PC-9 (cell line): ENCODE results near the gene AIP. TPM values are rescaled to one million over a fixed set of nuclear protein-coding genes. Genes with fewer than 3 reads are reported as not detected.

ENCODE experiments used
- BruUV-seq: library from RNA; stranded (reverse); fragments of 400-500 nt; replicated peaks from 2 replicates; lab custom pipeline; 2021; lab: Mats Ljungman, UMichigan
- CTCF ChIA-PET: fragments of 300-600 bp; sonication (Branson Sonifier 250); formaldehyde crosslinking; loops from one replicate; lab custom pipeline; 2022; ENCODE audit warnings: antibody characterized with exemption; lab: Charles Lee
- POLR2A ChIA-PET: fragments of 300-600 bp; sonication (Branson Sonifier 250); formaldehyde crosslinking; loops from one replicate; lab custom pipeline; 2022; ENCODE audit warnings: antibody characterized with exemption; ENCODE audit not compliant: unreplicated experiment; lab: Charles Lee
- DNase-seq, 2 experiments: peaks; one replicate each; pipeline versions ENCODE4 v3.0.0 to v3.0.0-alpha.2; 2015 to 2022; ENCODE audit warnings: mixed read lengths in 1 of 2
- H2AFZ ChIP-seq: fragments of 200-600 bp; sonication (generic); 2 replicates; pipeline ENCODE4 v1.8.1; 2017; ENCODE audit warnings: antibody characterized with exemption
- H3F3A ChIP-seq: fragments of 200-600 bp; sonication (generic); 2 replicates; pipeline ENCODE4 v1.8.1; 2017; ENCODE audit warnings: antibody characterized with exemption, mild to moderate bottlenecking, low read depth; ENCODE audit not compliant: insufficient read depth
- H3K27ac ChIP-seq: fragments of 200-600 bp; sonication (generic); 2 replicates; pipeline ENCODE4 v1.6.1; 2016; ENCODE audit warnings: mixed run types
- H3K27me3 ChIP-seq: fragments of 200-600 bp; sonication (generic); 2 replicates; pipeline ENCODE4 v1.6.1; 2016; ENCODE audit warnings: low read depth, mixed run types; ENCODE audit not compliant: insufficient read depth
- H3K36me3 ChIP-seq: fragments of 200-600 bp; sonication (generic); 2 replicates; pipeline ENCODE4 v1.6.1; 2016; ENCODE audit warnings: low read depth, mixed run types
- H3K4me1 ChIP-seq: fragments of 200-600 bp; sonication (generic); replicated peaks from 2 replicates; pipeline ENCODE4 v1.6.1; 2016; ENCODE audit warnings: mixed run types; ENCODE audit not compliant: insufficient read depth
- H3K4me2 ChIP-seq: fragments of 200-600 bp; sonication (generic); 2 replicates; pipeline ENCODE4 v1.6.1; 2017; ENCODE audit warnings: mixed run types
- H3K4me3 ChIP-seq: fragments of 200-600 bp; sonication (generic); 2 replicates; pipeline ENCODE4 v1.6.1; 2016; ENCODE audit warnings: mixed run types
- H3K79me2 ChIP-seq: fragments of 200-600 bp; sonication (generic); 2 replicates; pipeline ENCODE4 v1.6.1; 2017; ENCODE audit warnings: low read depth, mixed run types
- H3K9me2 ChIP-seq: fragments of 200-600 bp; sonication (generic); 2 replicates; pipeline ENCODE4 v1.8.1; 2017; ENCODE audit warnings: mild to moderate bottlenecking; ENCODE audit not compliant: insufficient read depth
- H3K9me3 ChIP-seq: fragments of 200-600 bp; sonication (generic); 2 replicates; pipeline ENCODE4 v1.8.1; 2016; ENCODE audit warnings: low read depth; ENCODE audit not compliant: insufficient read depth
- H4K20me1 ChIP-seq: fragments of 200-600 bp; sonication (generic); 2 replicates; pipeline ENCODE4 v1.8.1; 2017; ENCODE audit not compliant: insufficient read depth
- CTCF ChIP-seq: fragments of 200-600 bp; sonication (generic); conservative IDR thresholded peaks from 2 replicates; pipeline ENCODE4 v1.6.1; 2017; ENCODE audit warnings: mixed run types, antibody characterized with exemption, mild to moderate bottlenecking, moderate library complexity
- EZH2 ChIP-seq: fragments of 200-600 bp; sonication (generic); IDR thresholded peaks from 2 replicates; pipeline ENCODE4 v1.8.0; 2017; ENCODE audit warnings: antibody characterized with exemption, low read depth
- intact Hi-C: fragments of 100-400 bp; cut with micrococcal nuclease; formaldehyde crosslinking; loops from one replicate; pipeline ENCODE4 v1.10.0; 2022; ENCODE audit not compliant: unreplicated experiment
- total RNA-seq: library from RNA; stranded (reverse); gene quantifications from 2 replicates; pipeline ENCODE4 v1.2.3, GENCODE V29; 2021

AIP gene
- total RNA-seq, 1 experiment from 2014 or later, result 95.3 TPM

- H3K4me1 ChIP-seq, result peaks cover 17% of the 10 kb centered on the region
- no peaks in the 10 kb centered on the region for H4K20me1 ChIP-seq
- H3K36me3 ChIP-seq, result no peaks in the 10 kb centered on the region
- CTCF ChIA-PET, result no interaction called here
- POLR2A ChIA-PET, result interaction anchor here (0.7 kb wide), 1 partner anchor 1628 kb away, joined by 3 read pairs; no protein-coding TSS in a partner anchor
- H3K9me3 ChIP-seq, result no peaks in the 10 kb centered on the region
- no peaks in the 10 kb centered on the region for H3K27me3 ChIP-seq
- intact Hi-C loops, result no loop called here
- no TSS peak for BruUV-seq
- H3K79me2 ChIP-seq, result peaks cover 21% of the 10 kb centered on the region
- no peak overlapping the region for H2AFZ ChIP-seq
- peaks cover 32% of the 10 kb centered on the region; the same call in 1 of the 2 replicates for H3F3A ChIP-seq
- TF ChIP-seq EZH2 (no peak), CTCF (no peak)
- no peak overlapping the region for H3K4me2 ChIP-seq
- no peak overlapping the region for H3K27ac ChIP-seq
- H3K4me3 ChIP-seq, result no peak overlapping the region
- DNase-seq, result peak in 1 of 2 experiments; percentile 13
- no peaks in the 10 kb centered on the region for H3K9me2 ChIP-seq
Measured at GRCh38 chr11:67486481-67487195, 3.8 kb downstream of the AIP start.

GRCh38 chr11:67489203-67489884 lies 6.5 kb downstream of the AIP start:
- Histone ChIP-seq H3K4me2 (no peak overlapping the region), H4K20me1 (0 out of 2 replicates have a peak, but pooled peaks cover 5% of the 10 kb centered on the region), H3K4me1 (no peaks in the 10 kb centered on the region), H3K27me3 (no peaks in the 10 kb centered on the region), H3K4me3 (no peak overlapping the region), H3K27ac (no peak overlapping the region), H3K9me2 (no peaks in the 10 kb centered on the region), H3K79me2 (peaks cover 9% of the 10 kb centered on the region), H3K36me3 (no peaks in the 10 kb centered on the region), H3F3A (peaks cover 25% of the 10 kb centered on the region; the same call in 1 of the 2 replicates), H2AFZ (no peak overlapping the region), H3K9me3 (no peaks in the 10 kb centered on the region)
- POLR2A ChIA-PET, result interaction anchor here (0.7 kb wide), 1 partner anchor 271 kb away, joined by 3 read pairs; no protein-coding TSS in a partner anchor
- intact Hi-C loops, result no loop called here
- BruUV-seq, result no TSS peak
- no peak for TF ChIP-seq CTCF
- TF ChIP-seq EZH2, result no peak
- DNase-seq, result peak in 1 of 2 experiments; percentile 34
- CTCF ChIA-PET, result no interaction called here

GRCh38 chr11:67489885-67490726 lies 7.3 kb downstream of the AIP start:
- ChIA-PET CTCF (no interaction called here), POLR2A (interaction anchor here (0.5 kb wide), 1 partner anchor 311 kb away, joined by 9 read pairs; no protein-coding TSS in a partner anchor)
- H3K27ac ChIP-seq, result no peak overlapping the region
- BruUV-seq, result TSS peak; percentile 15
- no peak overlapping the region for H3K4me3 ChIP-seq
- H4K20me1 ChIP-seq, result 0 out of 2 replicates have a peak, but pooled peaks cover 5% of the 10 kb centered on the region
- H3K36me3 ChIP-seq, result no peaks in the 10 kb centered on the region
- no peak overlapping the region for H2AFZ ChIP-seq
- peaks cover 23% of the 10 kb centered on the region; the same call in 1 of the 2 replicates for H3F3A ChIP-seq
- no peak for TF ChIP-seq EZH2
- no peak for TF ChIP-seq CTCF
- no peaks in the 10 kb centered on the region for H3K9me2 ChIP-seq
- H3K4me2 ChIP-seq, result no peak overlapping the region
- intact Hi-C loops, result no loop called here
- no peaks in the 10 kb centered on the region for H3K4me1 ChIP-seq
- peak in 1 of 2 experiments; percentile 34 for DNase-seq
- H3K27me3 ChIP-seq, result no peaks in the 10 kb centered on the region
- H3K79me2 ChIP-seq, result peaks cover 1% of the 10 kb centered on the region; the same call in 1 of the 2 replicates
- no peaks in the 10 kb centered on the region for H3K9me3 ChIP-seq
